Mesenteric fat pad (tissue), 1 donor: ENCODE results near the gene ARL6IP1. TPM values are rescaled to one million over a fixed set of nuclear protein-coding genes. Genes with fewer than 3 reads are reported as not detected.
A peak's percentile ranks its signal among the peaks of the same experiment; 100 is the strongest.
"Not testable (repeated sequence)": the region's sequence is repeated elsewhere in the genome, so short reads cannot be mapped to it uniquely, and the experiment has no call there.

Experiments
- DNase-seq: peaks from one replicate; pipeline ENCODE4 v3.0.0-alpha.2; 2020; ENCODE audit warnings: low spot score
- total RNA-seq: library from RNA; stranded (reverse); fragmentation: NEBNext Ultra II Directional; extraction: Animal tissue kit (Norgen Biotek cat#: 25700); gene quantifications from one replicate; pipeline ENCODE4 v1.2.1, GENCODE V29; 2021
- donor health status: DM: yes; HTN: yes; CAD: no.

The ARL6IP1 gene
- total RNA-seq, 1 donor from 2014 or later, result 104 TPM

DNA sequence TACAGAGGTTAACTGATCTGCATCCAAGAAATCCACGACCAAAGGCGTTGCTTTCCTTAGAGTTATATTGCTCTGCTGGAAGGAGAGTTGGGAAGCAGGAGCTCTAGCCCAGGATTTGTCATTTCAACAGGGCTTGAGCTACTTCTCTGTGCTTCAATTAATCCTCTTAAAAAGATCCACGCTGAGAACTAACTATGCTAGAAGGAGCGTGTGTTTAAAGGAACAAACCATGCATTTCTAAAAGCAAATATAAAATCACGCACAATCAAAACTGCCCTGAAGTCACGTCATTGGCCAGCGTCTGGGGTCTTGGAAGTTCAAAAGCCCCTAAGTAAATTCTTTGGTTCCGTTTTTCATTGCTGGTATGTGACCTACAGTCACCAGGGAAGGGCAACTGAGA, 1.1 kb downstream of the ARL6IP1 start:
- no peak for DNase-seq

DNA sequence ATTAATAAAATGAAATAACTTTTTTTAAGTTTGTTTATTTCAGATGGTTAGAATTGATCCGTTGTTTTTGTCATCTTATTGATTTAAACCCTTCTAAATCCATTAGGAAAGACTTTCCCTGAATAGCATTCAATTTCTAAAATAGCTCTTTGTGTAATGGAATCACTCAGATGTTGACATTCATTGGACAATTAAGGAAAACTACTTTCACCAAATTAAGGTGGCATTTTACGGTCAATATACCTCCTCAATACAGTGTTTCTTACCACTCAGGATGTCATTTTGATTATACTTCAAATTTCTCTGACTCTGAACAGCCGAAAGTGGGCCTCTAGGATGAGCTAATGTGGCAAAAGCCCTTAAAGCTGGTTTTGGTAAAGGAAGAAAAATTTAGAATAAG, 1.8 kb downstream of the ARL6IP1 start:
- DNase-seq, result no peak

DNA sequence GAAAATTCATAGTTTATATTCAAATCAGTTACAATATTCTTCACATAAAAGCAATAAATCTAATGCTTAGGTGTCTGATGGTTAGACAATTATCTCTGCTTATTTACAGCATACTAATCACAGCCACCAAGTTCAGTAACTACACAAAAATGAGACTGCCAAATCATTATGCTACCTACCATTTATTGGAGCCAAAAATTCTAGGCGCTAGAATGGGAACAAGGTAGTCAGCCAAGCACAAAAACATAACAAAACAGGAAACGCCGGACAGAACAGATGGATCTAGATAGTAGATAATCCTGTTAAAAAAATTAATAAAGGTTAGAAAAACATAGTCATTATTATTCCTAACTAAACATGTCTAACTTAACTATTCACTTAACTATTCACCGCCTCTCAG, 3.6 kb downstream of the ARL6IP1 start:
- DNase-seq, result no peak

DNA sequence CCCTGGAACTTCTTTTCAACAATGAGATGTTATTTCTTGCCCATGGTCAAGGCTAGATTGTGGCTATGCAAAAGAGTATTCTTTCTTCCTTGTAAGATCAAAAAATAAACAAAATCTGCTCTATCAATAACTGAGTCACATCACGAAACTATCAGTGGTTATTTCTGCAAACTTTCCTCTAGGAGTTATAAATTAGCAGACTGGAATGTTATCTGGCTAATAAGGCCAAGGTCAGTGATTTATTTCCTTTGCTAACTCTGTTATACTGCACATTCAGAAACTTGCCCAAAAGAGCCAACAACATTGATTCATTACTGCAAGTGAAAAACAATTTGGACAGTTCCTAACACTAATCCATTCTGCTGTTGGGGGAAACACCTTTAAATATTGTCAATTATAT, 5.0 kb downstream of the ARL6IP1 start:
- no peak for DNase-seq

DNA sequence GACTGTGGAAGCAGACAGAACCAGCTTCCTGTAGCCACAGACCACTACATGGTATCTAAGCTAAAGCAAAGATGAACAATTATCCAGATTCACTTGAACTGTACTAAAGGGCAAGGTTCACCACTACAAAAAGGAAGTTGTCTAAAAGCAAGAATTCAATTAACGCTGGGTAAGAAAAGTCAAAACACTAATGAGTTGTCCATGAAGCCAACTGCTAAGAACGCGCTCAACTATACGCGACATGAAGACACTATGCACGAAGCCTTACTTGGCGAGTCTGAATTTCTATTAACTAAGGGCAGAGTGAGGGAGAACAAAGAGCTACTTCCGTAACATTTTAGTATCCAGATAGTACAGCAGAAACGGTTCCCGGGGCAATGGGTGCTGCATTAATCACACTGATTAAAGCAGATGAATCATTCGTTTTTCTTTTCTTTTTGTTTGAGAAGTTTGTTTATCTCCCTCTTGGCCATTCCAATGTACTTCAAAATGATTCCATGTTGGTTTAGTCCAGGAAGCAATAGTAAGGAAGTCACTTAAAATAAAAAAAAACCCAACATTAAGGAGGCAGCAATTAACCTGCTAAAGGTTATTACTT, 8.4 kb downstream of the ARL6IP1 start:
- DNase-seq, result no peak

DNA sequence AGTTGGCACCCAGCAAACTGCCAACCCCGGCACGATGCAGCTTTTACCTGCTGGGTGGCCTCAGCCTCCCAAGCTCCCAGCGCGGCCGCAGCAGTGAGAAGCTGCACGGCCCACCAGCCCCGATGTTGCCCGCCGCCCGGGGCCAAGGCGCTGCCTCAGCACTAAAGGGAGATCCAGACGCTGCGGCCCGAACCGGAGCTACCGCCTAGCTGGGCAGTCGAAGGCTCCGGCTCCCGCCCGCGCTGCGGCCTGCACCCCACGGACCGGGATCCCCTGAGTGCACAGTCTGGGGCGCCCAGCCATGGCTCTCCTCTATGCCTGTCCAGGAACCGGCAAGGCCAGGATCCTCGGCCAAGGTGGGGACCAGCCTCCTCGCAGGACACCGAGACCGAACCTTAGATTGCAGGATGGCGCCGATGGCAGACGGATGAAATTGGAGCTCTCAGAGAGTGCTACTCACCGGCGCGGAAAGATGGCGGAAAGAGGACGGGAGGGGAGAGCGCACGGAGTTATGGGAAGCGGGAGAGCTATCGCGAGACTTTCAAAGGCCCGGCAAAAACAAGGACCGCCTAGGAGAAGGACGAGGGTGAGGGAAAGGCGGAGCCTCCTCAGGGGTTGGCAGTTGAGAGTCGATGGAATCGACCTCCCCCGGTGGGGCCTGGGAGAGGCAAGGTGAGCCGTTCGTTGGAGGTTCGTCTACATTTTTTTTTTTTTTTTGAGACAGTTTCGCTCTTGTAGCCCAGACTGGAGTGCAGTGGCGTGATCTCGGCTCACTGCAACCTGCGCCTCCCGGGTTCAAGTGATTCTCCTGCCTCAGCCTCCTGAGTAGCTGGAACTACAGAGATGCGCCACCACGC, 11.3 kb downstream of the ARL6IP1 start, which contains the start of gene RPS15A:
TSS of gene RPS15A (minus strand) at position 485 of the 857 bp plus-strand sequence. CDS start 1,221 bp downstream, outside the sequence.
- peak; percentile 95 for DNase-seq

DNA sequence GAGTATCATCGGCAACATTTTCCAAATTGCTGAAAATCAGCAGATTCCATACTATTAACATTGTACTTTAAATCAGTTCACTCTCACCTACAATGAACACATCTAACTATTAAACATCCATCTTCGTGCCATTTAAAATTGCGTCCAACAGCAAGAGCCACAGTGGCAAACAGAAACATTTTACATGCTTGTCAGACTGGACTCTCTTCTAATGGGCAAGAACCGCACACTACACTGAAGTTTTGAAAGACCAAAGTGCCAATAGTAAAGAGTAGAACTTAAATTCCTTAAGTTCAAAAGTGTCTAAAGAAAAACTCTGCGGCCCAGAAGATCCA, 11.9 kb downstream of the ARL6IP1 start:
- no peak for DNase-seq

DNA sequence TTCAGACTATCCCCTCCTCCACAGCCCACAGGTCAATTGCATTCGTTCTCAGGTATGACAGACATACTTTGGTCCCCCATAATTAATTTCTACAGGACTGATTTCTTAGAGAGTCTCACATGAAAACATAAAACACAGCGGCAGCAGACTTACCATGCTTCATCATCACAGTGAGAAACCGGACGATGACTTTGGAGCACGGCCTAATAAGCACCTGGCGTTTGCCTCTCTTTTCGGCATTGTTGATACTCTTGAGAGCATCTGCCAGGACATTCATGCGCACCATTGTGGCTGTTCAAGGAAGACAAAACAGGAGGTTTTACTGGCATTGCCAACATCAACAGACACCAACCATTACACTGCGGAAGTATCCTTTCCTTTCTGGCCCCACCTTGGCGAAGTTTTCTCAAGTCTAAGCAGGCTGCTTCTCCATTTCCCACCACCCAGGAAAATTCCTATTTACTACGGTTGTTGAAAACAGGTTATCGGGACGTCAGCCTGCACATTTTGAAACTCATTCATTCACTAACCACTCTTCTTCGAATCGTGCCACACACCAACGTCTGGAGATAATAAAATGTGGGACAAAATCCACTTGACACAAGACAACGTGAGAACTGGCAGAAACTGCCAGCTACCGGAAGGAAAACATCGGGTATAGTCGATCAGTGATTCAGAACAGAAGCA, 12.4 kb downstream of the ARL6IP1 start:
- DNase-seq, result no peak

DNA sequence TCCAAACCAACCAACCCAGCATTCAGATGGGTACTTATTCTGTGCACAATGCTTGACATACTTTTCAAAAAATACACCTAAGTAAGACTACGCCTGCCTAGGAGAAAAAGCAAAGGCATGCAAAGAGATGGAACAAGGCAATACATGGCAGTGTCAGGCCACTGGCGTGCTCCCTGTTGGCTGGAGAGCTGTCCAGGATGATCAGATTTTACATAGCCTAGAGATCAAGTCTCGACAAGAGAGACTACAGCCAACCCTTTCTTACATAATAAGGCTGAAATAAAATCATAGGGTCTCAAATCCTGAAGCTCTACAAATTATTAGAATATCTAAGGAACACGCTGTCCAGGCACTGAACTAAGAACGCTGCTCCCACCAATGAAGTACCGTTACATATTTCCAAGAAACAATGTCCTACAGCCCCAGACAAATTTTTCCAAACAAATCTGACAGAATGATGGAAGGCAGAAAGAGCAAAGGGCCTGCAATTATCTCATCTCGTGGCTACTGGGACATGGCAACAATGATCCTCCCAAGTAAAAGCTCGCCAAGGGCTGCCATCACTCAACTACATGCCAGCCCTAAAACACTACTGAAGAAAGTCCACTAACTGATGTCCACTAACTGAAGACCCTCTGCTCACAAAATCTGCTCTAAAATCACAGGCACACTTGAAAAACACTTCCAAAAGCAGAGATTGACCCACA, 16.3 kb downstream of the ARL6IP1 start:
- DNase-seq, result no peak

DNA sequence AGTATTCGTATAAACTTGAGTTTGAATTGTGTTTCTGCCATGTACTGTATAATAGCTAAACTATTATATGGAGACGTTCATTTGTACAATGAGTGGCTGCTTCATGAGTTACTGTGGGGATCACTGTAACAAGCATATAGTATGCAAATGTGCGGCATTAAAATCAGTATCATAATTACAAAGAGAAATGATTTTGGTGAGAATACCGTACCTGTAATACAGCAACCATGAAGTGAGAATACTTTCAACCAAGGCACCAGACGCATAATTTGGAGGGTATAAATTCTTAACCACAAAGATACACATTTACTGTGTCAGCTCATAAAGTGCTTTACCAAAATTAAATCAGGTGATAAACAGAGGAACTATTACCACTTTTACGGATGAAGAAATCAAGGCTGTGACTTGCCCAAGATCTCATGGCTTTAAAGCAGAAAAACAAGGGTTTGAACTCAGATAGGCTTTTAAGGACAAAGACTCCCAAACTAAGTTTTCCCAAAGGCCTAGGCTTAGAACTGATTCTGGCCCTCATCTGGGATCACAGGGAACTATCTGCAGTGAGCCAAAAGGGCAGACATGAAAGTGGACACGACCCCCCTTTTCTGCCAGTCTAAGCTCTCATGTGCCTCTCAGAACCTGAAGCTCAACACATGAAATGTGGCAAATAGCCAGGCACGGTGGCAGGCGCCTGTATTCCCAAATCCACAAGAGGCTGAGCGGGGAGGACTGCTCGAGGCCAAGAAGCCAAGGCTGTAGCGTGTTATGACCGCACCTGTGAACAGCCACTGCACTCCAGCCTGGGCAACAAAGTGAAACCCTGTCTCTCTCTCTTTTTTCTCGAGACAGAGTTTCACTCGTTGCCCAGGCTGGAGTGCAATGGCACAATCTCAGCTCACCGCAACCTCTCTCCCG, 17.7 kb downstream of the ARL6IP1 start:
- DNase-seq, result no peak

DNA sequence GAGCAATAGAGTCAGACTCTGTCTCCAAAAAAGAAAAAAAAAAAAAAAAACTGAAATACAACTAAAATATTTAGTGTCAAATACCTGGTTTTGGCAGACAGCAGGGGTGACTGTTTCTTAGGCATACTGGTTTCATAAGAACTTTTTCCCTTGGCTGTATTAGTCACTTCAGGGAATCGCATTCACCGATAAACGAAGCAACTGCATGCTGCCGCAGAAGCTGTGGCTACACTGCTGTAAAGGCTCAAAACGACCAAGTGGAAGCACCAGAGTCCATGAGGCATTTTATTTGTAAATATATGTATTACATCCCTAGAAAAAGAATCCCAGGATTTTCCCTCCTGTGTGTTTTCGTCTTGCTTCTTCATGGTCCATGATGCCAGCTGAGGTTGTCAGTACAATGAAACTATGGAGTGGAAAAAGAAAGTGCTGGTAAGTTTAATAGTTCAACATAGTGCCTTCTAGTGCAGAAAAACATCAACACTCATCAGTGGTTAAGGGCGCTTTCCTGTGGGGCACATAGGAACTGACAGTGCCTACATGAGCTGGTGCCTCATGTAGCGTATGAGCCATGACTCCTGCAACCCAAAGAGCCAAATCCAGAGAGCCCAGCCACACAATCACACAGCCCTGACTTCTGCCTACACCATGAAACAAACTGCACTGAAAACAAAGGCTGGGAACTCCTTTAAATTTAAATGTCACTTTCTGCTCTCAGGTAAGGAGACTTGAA, 18.5 kb downstream of the ARL6IP1 start:
- DNase-seq, result no peak

DNA sequence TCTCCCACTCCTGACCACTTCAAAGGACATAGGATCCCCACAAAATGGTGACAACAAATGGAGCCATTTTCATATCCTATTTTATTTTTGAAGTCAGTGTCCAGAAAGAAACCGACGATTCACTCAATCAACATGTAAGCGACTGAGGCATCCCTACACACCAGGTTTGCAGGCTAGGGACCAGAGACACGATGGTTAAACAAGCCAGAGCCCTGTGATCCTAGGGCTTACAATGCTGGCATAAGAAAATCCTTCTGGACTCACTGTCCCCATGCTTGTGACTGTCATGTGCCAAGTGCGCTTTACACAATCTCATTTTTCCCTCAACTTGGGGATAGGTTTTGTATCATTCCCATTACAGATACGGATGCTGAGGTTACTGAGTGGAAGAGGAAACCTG, 20.1 kb downstream of the ARL6IP1 start:
- DNase-seq, result not testable (repeated sequence)

DNA sequence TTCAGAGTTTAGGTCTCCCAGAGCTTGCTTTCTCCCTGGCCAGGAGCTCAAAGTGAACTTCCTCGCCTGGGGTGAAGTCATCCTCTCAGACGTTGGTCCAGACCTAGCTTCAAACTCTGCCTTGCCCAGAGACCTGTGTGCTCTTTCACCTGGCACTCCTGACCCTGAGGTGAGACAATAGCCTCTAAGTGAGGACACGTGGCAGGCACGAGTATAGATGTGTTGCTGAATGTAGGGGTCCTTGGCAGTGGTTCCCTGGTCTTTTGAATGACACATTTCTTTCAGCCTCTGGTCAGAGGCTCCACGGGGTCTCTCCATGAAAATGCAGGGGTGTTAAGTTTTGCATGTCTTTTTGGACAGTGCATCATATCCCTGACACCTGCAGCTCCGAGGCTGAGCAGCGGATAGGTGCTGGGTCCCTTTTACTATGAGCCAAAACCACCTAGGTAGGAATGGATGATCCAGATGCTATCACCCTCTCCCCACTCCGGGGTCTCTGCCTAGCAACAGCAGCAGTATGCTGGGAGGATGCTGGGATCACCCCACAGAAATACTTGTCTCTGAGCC, 20.8 kb downstream of the ARL6IP1 start:
- not testable (repeated sequence) for DNase-seq

DNA sequence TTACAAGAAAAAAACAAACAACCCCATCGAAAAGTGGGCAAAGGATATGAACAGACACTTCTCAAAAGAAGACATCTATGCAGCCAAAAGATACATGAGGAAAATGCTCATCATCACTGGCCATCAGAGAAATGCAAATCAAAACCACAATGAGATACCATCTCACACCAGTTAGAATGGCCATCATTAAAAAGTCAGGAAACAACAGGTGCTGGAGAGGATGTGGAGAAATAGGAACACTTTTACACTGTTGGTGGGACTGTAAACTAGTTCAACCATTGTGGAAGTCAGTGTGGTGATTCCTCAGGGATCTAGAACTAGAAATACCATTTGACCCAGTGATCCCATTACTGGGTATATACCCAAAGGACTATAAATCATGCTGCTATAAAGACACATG, 23.7 kb downstream of the ARL6IP1 start:
- DNase-seq, result not testable (repeated sequence)

DNA sequence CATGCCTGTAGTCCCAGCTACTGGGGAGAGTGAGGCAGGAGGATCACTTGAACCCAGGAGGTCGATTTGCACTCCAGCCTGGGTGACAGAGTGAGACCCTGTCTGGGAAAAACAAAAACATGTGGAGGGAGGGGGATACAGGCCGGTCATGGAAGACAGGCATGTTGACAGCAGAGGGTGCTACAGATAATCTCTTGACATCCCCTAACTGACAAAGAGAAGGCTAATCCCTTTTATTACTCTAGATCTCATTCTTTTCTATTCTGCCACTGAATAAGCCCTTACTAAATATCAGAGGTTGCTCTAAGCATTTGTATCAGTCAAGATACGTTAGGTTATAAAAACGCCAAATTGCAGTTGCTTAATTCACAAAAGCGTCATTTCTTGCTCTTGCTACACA, 25.0 kb downstream of the ARL6IP1 start:
- DNase-seq, result not testable (repeated sequence)

DNA sequence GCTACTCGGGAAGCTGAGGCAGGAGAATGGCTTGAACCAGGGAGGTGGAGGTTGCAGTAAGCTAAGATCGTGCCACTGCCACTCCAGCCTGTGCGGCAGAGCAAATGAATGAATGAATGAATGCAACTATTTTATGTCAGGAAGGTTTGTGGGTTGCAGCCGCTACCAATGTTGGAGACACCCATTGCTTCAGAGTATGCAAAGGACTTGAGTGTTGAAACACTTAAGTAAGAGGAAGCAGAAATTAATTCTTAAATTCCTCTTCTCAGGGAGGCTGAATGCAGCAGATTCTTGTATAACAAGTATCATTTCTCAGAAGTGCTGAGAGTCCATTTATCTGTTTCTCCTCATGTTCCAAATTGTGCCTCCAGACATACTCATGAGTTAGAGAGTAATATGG, 26.7 kb downstream of the ARL6IP1 start:
- DNase-seq, result not testable (repeated sequence)

DNA sequence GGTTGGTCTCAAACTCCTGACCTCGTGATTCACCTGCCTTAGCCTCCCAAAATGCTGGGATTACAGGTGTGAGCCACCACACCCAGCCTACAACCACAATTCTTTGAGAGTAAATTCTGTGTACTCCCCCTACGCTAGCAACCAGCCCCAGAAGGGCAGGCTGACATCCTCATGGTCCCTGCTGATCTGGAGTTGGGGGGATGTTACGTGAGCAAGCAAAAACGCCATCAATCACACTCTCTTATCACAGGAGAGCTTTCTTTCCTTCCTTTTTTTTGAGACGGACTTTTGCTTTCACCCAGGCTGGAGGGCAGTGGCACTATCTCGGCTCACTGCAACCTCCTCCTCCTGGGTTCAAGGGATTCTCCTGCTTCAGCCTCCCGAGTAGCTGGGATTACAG, 29.2 kb downstream of the ARL6IP1 start:
- not testable (repeated sequence) for DNase-seq

DNA sequence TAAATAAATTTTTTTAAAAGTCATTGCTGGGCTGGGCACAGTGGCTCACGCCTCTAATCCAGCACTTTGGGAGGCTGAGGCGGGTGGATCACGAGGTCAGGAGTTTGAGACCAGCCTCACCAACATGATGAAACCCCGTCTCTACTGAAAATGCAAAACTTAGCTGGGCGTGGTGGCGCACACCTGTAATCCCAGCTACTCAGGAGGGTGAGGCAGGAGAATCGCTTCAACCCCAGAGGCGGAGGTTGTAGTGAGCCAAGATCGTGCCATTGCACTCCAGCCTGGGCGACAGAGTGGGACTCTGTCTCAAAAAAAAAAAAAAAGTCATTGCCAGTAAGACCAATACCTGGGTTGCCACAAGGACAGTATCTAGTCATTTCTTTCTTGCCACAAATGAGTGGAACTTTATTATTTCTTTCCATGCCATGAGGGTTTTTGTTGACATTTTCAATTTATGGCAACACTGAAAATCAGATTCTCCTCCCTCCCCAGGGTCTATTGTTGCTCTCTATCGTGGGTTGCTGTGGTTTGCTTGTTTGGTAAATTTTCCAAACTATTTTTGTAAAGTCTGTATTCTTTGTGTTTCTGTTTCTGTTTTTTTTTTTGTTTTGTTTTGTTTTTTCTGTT, 30.9 kb downstream of the ARL6IP1 start:
- DNase-seq, result not testable (repeated sequence)

DNA sequence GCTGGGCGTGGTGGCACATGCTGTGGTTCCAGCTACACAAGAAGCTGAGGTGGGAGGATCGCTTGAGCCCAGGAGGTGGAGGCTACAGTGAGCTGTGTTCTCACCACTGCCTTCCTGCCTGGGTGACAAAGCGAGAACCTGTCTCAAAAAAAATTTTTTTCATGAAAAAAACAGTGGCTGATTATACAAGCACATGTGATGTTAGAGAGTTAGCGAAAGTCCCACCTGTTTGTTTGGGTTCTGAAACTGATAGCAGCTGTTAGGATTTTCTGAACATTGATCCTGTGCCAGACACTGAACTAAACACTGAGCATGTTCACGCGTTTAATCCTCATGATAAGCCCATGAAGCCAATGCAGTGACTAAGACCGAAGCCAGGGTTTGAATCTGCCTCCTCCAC, 34.1 kb downstream of the ARL6IP1 start:
- DNase-seq, result not testable (repeated sequence)
